Hematopoietic multipotent progenitor cell treated with erythropoietin and hydrocortisone succinate and interleukin-3 and kit ligand, for 8 days (in vitro differentiated cells): ENCODE data around the gene ASB10.

Experiments
- DNase-seq: peaks from one replicate; pipeline ENCODE4 v3.0.0-alpha.2; 2015

ASB10 gene, protein sequence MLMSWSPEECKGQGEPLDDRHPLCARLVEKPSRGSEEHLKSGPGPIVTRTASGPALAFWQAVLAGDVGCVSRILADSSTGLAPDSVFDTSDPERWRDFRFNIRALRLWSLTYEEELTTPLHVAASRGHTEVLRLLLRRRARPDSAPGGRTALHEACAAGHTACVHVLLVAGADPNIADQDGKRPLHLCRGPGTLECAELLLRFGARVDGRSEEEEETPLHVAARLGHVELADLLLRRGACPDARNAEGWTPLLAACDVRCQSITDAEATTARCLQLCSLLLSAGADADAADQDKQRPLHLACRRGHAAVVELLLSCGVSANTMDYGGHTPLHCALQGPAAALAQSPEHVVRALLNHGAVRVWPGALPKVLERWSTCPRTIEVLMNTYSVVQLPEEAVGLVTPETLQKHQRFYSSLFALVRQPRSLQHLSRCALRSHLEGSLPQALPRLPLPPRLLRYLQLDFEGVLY

DNA sequence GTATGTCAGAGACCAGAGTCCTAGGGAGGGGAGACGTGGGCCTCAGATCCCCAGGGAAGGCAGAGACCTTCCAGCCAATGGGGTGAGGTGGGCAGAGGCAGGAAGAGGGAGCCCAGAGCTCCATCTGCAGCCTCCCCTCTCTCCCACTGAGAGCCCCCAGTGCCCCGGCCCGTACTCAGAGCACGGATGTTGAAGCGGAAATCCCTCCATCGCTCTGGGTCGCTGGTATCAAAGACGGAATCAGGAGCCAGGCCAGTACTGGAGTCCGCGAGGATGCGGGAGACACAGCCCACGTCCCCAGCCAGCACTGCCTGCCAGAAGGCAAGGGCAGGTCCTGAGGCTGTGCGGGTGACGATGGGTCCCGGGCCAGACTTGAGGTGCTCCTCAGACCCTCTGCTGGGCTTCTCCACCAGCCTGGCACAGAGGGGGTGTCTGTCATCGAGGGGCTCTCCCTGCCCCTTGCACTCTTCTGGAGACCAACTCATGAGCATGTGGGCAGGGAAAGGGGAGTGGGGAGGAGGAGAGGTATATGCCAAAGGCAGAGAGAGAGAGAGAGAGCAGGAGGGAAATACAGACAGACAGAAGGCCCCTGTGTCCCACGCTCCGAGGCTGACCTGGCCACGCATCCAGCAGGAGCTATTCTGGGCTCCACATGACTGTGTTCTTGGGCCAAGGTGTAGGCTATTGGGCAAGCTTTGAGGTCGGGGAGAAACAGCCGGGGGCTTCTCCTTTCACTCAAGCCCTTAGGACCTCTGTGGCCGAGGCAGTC, at the start of gene ASB10:
ASB10 (minus strand) TSS at position 611 of the 769 bp plus-strand sequence; CDS start at position 491, 120 bp downstream.
- DNase-seq: no peak

GRCh38 chr7:151236406-151236805, 49.4 kb upstream of the ASB10 start:
- DNase-seq: no peak

GRCh38 chr7:151235091-151235787, 48.2 kb upstream of the ASB10 start:
- DNase-seq: no peak

GRCh38 chr7:151233804-151234203, 46.8 kb upstream of the ASB10 start:
- DNase-seq: no peak

- peak; percentile 85 for DNase-seq
Measured at GRCh38 chr7:151232917-151233701, 46.1 kb upstream of the ASB10 start.

- peak; percentile 90 for DNase-seq
Measured at GRCh38 chr7:151232091-151232916, 45.3 kb upstream of the ASB10 start, which contains the start of gene CHPF2. Gene CHPF2 (plus strand): TSS chr7:151232483. CDS start chr7:151234012, 1,529 bp downstream.

DNA sequence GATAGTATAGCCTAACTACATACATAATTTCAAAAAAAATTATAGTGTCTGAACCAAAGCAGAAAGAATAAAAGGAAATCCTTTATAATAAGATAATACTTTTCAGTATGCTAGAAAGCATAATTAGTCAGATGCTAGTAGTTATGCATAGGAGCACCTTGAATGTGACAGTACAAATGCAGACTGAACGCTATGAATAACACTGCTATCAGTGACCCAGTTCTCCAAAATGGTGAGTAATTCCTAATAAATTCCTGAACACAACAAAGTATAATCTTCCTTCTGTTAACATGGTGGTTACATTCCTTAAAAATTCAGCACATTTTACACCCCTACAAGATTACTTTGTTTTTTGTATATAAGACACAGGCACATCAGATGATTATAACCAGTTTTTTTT, 44.0 kb upstream of the ASB10 start:
- no peak for DNase-seq

- DNase-seq: no peak
Measured at GRCh38 chr7:151229249-151229648, 42.2 kb upstream of the ASB10 start.

- DNase-seq: no peak
Measured at GRCh38 chr7:151228024-151228866, 41.2 kb upstream of the ASB10 start.

- DNase-seq: peak; percentile 98
Measured at GRCh38 chr7:151226875-151227782, 40.1 kb upstream of the ASB10 start, which contains the start of gene ABCF2. Gene ABCF2 (minus strand): TSS chr7:151227205. CDS start chr7:151226458, 747 bp downstream.

DNA sequence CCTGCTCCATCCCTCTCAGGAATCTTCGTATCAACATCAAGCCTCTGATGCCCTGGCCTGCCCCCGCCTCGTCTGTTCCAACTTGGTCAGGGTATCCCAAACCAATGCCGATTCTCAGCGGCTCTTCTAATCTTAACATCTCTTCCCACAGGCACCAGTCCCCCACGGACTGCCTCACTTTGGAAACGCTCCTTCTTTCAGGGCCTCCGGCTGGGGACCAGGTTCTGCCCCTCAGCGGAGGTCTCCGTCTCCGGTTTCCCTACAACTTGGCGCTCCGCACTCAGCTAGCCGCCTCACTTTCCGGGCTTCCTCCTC, 39.5 kb upstream of the ASB10 start:
- DNase-seq: no peak

DNA sequence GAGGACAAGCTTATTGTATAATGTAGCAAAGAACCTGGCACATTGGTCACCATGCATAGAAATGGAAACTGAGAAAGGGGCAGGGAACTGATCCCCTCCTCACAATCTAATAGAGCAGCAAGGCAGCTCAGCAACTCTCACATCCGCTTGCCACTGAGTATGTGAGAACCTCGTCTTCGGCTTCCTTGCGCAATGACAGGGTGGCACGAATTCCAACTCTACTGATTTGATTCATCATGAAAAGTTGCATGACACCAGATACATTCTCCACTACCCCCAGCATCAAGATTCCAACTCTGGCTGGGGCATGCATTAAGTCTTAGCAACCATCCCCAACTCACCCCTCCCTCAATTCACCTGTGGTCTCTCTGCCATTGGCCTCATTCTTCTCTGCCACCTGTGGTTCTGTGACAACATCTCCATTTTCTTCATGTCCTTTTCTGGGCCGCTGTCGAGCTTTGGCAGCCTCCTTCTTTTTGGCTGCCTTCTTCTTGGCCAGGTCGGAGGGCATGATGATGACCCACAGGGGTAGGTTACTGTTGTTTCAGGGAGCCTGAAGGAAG, 39.0 kb upstream of the ASB10 start:
- DNase-seq: no peak

GRCh38 chr7:151223728-151224127, 36.7 kb upstream of the ASB10 start:
- DNase-seq: no peak

DNA sequence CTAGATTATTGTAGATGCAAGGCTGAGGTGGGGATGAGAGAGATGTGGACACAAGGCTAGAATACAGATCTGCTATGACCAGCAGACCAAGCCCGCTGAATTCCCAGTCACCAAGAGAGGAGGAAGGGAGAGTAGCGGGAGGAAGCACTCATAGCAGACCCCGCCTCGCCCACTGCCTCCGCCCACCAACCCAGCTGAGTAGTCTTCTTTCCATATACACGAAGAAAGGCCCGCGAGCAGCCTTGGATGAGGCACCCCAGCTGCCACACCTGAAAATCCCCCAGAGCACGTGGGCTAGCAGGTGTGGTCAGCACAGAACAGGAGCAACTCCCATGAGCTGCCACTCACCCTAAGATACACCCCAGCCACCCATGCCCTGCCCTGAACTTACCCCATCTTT, 31.1 kb upstream of the ASB10 start:
- no peak for DNase-seq

GRCh38 chr7:151215396-151215795, 28.3 kb upstream of the ASB10 start:
- DNase-seq: no peak

- no peak for DNase-seq
Measured at GRCh38 chr7:151213826-151214225, 26.8 kb upstream of the ASB10 start.

- no peak for DNase-seq
Measured at GRCh38 chr7:151212626-151213025, 25.6 kb upstream of the ASB10 start.

DNA sequence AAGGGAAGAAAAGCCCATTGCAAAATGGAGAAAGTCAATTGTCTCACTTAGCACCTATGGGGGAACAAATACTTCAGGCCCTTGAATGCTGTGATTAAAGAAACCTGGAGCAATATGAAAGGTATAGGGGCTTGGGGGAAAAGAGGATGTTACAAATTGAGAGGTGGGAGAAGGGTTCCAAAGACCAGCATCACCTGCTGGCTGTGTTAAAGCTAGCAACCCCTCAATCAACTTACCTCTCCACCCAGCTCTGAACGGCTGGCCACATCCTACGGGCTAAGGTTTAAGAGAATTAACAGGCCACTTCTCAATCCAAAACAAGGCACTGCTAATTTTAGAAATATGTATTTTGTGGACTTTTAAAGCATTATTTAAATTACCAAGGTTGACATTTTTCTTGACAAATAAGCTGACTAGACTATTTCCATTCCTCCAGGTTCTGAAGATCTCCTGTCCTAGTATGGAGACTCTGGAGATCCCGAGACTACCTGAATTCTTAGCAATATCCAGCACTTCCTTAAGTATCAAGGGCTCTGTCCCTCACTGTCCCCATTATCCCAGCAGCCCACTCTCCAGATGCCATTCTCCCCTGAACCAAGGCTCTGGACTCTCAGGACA, 24.2 kb upstream of the ASB10 start:
- DNase-seq: no peak
